Fibroblast of pulmonary artery (primary cell): Measurements from ENCODE around the gene ASCL5.

Source experiments
- DNase-seq: peaks from one replicate; pipeline ENCODE4 v3.0.0-alpha.2; 2010; ENCODE audit warnings: low read depth
- H3K4me3 ChIP-seq: replicated peaks from 2 replicates; pipeline ENCODE4 v1.5.1; 2011; ENCODE audit warnings: low read depth, mild to moderate bottlenecking, control low read depth, low read length, moderate library complexity
- CTCF ChIP-seq: IDR thresholded peaks from 2 replicates; pipeline ENCODE4 v1.5.1; 2011; ENCODE audit warnings: mild to moderate bottlenecking, control low read depth, low read length, inconsistent platforms; ENCODE audit errors: missing control alignments

The ASCL5 gene

DNA sequence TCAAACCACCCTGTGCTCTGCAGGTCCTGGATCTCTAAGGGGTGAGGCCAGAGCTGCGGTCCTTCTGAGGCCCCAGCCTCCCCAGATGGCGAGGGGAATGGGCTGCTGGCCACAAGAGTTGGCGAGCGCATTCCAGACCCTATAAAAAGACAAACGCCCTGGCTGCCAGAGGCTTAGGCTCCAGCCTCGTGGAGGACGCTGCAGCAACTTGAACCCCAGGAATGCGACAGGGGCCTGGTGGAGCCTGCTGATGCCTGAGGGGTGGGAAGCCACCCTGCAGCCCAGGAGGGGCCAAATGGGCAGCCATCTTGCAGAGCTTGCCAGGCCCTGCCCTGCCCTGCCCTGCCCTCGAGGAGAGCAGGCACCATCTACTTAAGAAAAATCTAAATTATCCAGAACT, 23.3 kb downstream of the ASCL5 start:
- no peak for TF ChIP-seq CTCF
- DNase-seq: no peak
- no peak overlapping the region for H3K4me3 ChIP-seq

- TF ChIP-seq CTCF: no peak
- no peak for DNase-seq
Measured at GRCh38 chr1:201100169-201100930, 26.6 kb downstream of the ASCL5 start.

DNA sequence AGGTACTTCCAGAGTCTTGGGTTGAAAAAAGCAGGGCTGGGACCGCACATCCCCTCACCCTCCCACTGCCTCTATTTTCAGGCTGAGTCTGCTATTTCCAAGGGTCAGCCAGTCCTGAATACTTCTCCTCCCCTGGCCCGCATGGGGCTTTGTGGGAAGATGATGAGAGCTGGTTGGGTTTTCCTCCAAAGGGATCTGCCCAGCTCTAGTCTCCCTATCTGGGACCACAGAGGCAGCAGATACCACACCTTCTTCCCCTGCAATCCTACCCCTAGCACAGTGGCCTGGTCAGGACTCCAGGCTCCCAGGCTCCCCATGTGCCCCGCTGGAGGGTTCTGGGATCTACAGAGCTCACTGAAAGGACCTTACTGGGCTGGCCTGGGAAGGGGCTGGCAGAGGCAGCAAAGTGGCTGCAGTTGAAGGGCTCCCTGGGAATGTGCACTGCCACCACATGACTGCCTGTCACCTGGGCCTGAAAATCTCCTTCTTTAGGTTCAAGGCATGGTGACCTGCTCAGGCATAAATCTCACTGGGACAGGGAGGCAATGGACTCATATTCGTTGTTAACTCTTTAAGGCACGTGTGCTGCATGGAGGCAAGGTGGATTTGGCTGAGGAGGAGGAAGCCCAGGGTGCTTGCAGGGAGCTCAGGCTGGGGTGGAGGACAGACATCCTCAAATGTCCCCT, 27.8 kb downstream of the ASCL5 start:
- DNase-seq: no peak
- no peak for TF ChIP-seq CTCF
- no peak overlapping the region for H3K4me3 ChIP-seq

More at GRCh38 chr1:201100169-201100930, 26.6 kb downstream of the ASCL5 start:
- H3K4me3 ChIP-seq: no peak overlapping the region

DNA sequence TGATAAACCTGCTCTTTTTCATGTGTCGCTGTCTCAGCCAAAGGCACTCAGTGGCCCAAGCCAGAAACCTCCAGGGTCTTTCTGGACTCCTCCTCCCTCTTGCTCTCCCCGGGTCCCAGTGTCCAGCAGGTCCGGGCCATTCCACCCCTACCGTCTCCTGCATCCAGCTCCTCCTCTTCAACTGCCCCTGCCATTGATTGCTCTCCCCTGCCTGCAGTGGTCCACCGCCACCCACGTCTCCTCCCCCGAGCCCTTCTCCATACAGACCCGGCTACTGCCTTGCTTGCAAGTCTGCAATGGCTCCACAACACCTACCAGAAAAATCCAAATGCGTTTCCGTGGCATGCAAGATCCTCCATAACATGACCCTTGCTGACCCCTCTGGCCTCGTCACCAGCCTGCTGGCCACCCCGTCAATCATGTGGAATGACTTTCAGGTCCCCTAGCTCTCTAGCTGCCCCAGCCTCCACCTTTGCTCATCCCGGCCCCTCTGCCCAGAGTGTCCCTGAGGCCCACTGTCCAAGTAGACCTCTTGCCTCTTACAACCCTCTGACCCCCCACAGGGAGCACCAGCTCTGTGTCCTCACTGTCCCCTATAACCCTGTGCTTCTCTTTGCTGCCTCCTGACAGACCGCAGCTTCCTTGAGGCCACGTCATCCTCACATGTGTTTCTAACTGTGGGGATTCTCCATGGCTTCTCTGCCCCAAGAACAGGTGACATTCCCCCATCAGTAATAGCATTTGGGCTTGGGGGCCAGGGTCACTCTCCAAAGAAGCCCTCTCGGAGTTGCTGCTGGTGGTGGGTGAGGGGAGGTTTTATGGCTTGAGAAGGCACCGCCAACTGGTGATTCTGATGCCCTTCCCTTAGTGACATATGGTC, 29.8 kb downstream of the ASCL5 start:
- no peak overlapping the region for H3K4me3 ChIP-seq
- TF ChIP-seq CTCF: no peak
- no peak for DNase-seq

- no peak overlapping the region for H3K4me3 ChIP-seq
- DNase-seq: no peak
- TF ChIP-seq CTCF: no peak
Measured at GRCh38 chr1:201096041-201096461, 30.9 kb downstream of the ASCL5 start.

- no peak overlapping the region for H3K4me3 ChIP-seq
- DNase-seq: no peak
- no peak for TF ChIP-seq CTCF
Measured at GRCh38 chr1:201095581-201095980, 31.4 kb downstream of the ASCL5 start.
